ENCODE data around the gene NFE2L2. TPM values are rescaled to one million over a fixed set of nuclear protein-coding genes. Genes with fewer than 3 reads are reported as not detected.
"Not testable (repeated sequence)": the region's sequence is repeated elsewhere in the genome, so short reads cannot be mapped to it uniquely, and the experiment has no call there.

Gene NFE2L2
- total and polyA plus RNA-seq, 4 donors: 83.4 to 131 (median 102) TPM

DNA sequence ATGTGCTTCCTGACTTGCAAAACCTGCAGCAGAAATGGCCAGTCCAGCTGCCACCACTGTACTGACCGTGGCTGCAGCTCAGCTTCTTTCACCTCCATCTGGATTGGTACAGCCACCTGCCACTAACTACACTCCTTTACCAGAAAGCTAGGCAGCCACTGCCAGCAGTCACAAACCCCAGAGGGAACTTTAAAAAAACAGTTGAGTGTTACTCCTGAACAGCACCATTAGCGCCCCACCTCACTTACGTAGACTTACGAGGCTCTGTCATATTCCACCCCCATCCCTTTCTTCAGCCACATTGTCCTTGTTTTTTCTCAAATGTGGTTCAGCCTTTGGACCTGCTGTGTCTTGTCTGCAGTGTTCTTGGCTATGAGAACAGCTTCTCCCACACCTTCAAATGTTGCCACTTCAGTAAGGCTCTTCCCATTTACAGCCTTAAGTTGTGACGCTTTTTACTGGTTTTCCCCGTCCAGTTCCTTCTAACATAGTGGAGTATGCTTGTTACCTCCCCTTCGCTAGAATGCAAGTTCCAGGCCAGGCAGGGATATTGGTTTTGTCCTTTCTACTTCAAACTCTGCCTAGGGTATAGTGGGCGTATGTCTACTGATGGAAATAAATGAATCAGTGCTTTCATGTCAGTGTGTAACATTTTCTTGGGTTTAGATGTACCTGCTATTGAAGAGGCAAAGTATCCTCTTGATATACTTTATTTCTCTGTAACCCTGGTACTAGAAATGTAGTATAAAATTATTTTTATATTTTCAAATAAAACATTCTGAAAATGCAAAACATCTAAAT, 34.9 kb downstream of the NFE2L2 start:
- intact Hi-C loops (cut with DNase I): no loop called here

DNA sequence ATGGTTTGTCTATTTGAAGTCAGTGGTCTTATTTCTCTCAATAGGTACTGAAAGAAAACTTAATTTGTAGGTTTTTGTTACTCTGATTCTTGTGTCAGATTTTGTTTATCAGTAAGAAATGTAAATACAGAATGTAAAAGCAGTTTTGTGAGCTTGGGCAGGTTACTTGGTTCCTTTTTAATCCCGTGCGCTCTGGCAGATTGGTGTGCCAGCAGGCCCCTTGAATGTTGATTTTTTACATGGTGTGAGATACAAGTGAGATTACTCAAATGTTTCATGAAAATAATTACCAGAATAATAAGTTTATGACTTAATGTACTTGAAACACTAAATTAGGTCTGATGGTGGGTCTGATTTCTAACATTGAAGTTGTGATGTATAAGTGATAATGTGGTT, 38.6 kb downstream of the NFE2L2 start:
- Histone ChIP-seq H3K4me1 (ENCODE audit: control insufficient read depth in 1 of 2, insufficient read depth in 2 of 2, low read length in 2 of 2) (no peaks in the 10 kb centered on the region), H3K9me3 (ENCODE audit: control insufficient read depth, low read length) (no peaks in the 10 kb centered on the region), H3K27me3 (ENCODE audit: control insufficient read depth in 1 of 2, insufficient read depth in 2 of 2, low read length in 1 of 2) (no peaks in the 10 kb centered on the region), H3K36me3 (ENCODE audit: control insufficient read depth in 1 of 2, insufficient read depth in 2 of 2, low read length in 1 of 2) (peaks cover 4 to 9% of the 10 kb centered on the region in 2 donors), H3K4me3 (ENCODE audit: low read length in 2 of 2) (no peak overlapping the region), H3K27ac (ENCODE audit: low read depth in 1 of 2, low read length in 2 of 2) (no peak overlapping the region)
- intact Hi-C loops (cut with DNase I): no loop called here
- no peak for ATAC-seq (ENCODE audit: low FRiP score)
- DNase-seq: no peak
- WGBS, 2 donors: 44 to 53% methylated on average over 2 of the region's 2 CpGs

More for the DNA sequence above, 34.9 kb downstream of the NFE2L2 start:
- ATAC-seq (ENCODE audit: low FRiP score) (no peak), DNase-seq (no peak)
- WGBS, 2 donors: 85 to 86% methylated on average over 8 of the region's 8 CpGs
- no peaks in the 10 kb centered on the region for H3K27me3 ChIP-seq (ENCODE audit: control insufficient read depth in 1 of 2, insufficient read depth in 2 of 2, low read length in 1 of 2)
- H3K27ac ChIP-seq (ENCODE audit: low read depth in 1 of 2, low read length in 2 of 2): peak overlapping the region in 1 of 2 donors; percentile 33
- peaks cover 2 to 5% of the 10 kb centered on the region in 2 donors for H3K4me1 ChIP-seq (ENCODE audit: control insufficient read depth in 1 of 2, insufficient read depth in 2 of 2, low read length in 2 of 2)
- no peak overlapping the region for H3K4me3 ChIP-seq (ENCODE audit: low read length in 2 of 2)
- no peaks in the 10 kb centered on the region for H3K9me3 ChIP-seq (ENCODE audit: control insufficient read depth, low read length)
- H3K36me3 ChIP-seq (ENCODE audit: control insufficient read depth in 1 of 2, insufficient read depth in 2 of 2, low read length in 1 of 2): peaks cover 6 to 9% of the 10 kb centered on the region in 2 donors

DNA sequence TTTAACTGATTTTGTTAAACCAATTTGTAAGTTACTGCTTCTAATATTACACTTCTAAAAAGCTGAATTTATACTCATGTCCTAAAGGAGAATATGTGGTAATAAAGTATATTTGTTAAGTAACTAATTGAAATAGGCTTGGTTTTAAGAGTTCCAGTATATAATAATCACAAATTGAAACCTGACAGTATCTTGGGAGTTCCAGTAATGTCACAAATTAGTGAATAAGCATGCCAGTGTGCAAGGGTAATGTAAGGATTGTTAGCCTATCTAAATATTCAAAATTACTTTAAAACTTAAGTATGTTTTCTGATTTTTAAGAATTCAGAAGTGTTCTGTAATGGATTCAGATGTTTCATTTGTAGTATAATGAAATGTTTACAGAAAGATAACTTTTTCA, 41.1 kb downstream of the NFE2L2 start:
- H3K36me3 ChIP-seq (ENCODE audit: control insufficient read depth in 1 of 2, insufficient read depth in 2 of 2, low read length in 1 of 2); H3K4me3 ChIP-seq (ENCODE audit: low read length in 2 of 2); ATAC-seq (ENCODE audit: low FRiP score); intact Hi-C loops (cut with DNase I); DNase-seq; H3K4me1 ChIP-seq (ENCODE audit: control insufficient read depth in 1 of 2, insufficient read depth in 2 of 2, low read length in 2 of 2); H3K9me3 ChIP-seq (ENCODE audit: control insufficient read depth, low read length); H3K27ac ChIP-seq (ENCODE audit: low read depth in 1 of 2, low read length in 2 of 2); H3K27me3 ChIP-seq (ENCODE audit: control insufficient read depth in 1 of 2, insufficient read depth in 2 of 2, low read length in 1 of 2): not testable (repeated sequence)

DNA sequence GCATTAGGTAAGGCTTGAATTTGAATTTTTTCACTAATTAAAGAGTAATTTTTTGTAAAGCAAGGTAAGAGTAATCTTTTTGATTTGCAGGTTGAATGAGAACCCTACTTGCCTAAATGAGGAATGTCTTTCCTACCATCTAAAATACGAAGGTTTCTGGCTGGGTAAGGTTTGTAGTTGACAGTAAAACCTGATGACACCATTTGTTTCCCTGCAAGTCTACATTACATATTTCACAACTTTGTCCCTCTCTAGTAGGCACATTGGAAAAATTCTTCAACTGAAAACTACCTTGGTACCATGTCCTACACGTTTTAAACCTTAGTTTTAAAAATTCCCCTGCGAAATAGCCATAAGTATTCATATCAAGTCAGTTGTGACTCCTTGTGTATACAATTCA, 42.6 kb downstream of the NFE2L2 start:
- Histone ChIP-seq H3K4me3 (ENCODE audit: low read length in 2 of 2) (no peak overlapping the region), H3K27ac (ENCODE audit: low read depth in 1 of 2, low read length in 2 of 2) (no peak overlapping the region), H3K4me1 (ENCODE audit: control insufficient read depth in 1 of 2, insufficient read depth in 2 of 2, low read length in 2 of 2) (no peaks in the 10 kb centered on the region), H3K36me3 (ENCODE audit: control insufficient read depth in 1 of 2, insufficient read depth in 2 of 2, low read length in 1 of 2) (peaks cover 0 to 4% of the 10 kb centered on the region in 2 donors), H3K9me3 (ENCODE audit: control insufficient read depth, low read length) (no peaks in the 10 kb centered on the region), H3K27me3 (ENCODE audit: control insufficient read depth in 1 of 2, insufficient read depth in 2 of 2, low read length in 1 of 2) (no peaks in the 10 kb centered on the region)
- WGBS, 2 donors: 69 to 71% methylated on average over 3 of the region's 3 CpGs
- intact Hi-C loops (cut with DNase I): no loop called here
- no peak for DNase-seq
- no peak for ATAC-seq (ENCODE audit: low FRiP score)

DNA sequence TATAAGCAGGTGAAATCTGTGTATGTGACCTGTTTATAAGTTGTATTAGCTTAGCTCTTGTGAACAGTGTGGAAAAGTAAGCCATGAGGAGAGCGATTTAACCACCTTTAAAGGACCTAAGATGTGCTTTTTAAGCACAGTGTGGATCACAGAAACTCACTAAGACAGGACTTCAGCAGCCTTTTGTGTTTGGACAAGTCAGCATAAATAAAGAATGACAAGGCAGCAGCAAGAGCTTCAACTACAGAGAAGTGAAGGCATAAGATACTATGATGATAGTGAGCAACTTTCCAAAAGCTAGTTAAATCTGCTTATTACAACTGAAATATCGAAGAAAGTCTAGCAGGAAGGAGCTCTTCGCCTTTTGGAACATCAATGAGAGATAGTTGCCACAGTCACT, 43.0 kb downstream of the NFE2L2 start:
- ATAC-seq (ENCODE audit: low FRiP score) (no peak), DNase-seq (no peak)
- Histone ChIP-seq H3K4me3 (ENCODE audit: low read length in 2 of 2) (no peak overlapping the region), H3K36me3 (ENCODE audit: control insufficient read depth in 1 of 2, insufficient read depth in 2 of 2, low read length in 1 of 2) (peaks cover 0 to 4% of the 10 kb centered on the region in 2 donors), H3K27me3 (ENCODE audit: control insufficient read depth in 1 of 2, insufficient read depth in 2 of 2, low read length in 1 of 2) (no peaks in the 10 kb centered on the region), H3K4me1 (ENCODE audit: control insufficient read depth in 1 of 2, insufficient read depth in 2 of 2, low read length in 2 of 2) (no peaks in the 10 kb centered on the region), H3K27ac (ENCODE audit: low read depth in 1 of 2, low read length in 2 of 2) (no peak overlapping the region), H3K9me3 (ENCODE audit: control insufficient read depth, low read length) (no peaks in the 10 kb centered on the region)
- intact Hi-C loops (cut with DNase I): no loop called here
- 88 to 89% methylated on average over 3 of the region's 3 CpGs for WGBS, 2 donors

DNA sequence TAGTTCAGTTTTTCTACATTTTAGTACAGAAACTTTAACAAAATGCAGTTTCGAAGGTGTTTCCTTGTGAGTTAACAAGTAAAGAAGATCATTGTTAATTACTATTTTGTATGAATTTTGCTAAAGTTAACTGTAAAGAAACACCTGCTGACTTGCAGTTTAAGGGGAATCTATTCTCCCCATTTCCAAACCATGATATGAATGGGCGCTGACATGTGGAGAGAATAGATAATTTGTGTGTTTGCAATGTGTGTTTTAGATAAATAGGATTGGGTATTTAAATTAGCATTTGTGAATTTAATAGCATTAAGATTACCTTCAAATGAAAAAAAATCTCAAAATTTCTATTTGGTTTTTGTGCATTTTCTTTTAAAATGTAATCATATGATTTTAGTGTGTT, 44.7 kb downstream of the NFE2L2 start:
- intact Hi-C loops (cut with DNase I); DNase-seq; H3K27ac ChIP-seq (ENCODE audit: low read depth in 1 of 2, low read length in 2 of 2); H3K4me3 ChIP-seq (ENCODE audit: low read length in 2 of 2); H3K27me3 ChIP-seq (ENCODE audit: control insufficient read depth in 1 of 2, insufficient read depth in 2 of 2, low read length in 1 of 2); H3K4me1 ChIP-seq (ENCODE audit: control insufficient read depth in 1 of 2, insufficient read depth in 2 of 2, low read length in 2 of 2); H3K36me3 ChIP-seq (ENCODE audit: control insufficient read depth in 1 of 2, insufficient read depth in 2 of 2, low read length in 1 of 2); H3K9me3 ChIP-seq (ENCODE audit: control insufficient read depth, low read length); ATAC-seq (ENCODE audit: low FRiP score): not testable (repeated sequence)
- 94% methylated on average over 2 of the region's 2 CpGs for WGBS, 2 donors

DNA sequence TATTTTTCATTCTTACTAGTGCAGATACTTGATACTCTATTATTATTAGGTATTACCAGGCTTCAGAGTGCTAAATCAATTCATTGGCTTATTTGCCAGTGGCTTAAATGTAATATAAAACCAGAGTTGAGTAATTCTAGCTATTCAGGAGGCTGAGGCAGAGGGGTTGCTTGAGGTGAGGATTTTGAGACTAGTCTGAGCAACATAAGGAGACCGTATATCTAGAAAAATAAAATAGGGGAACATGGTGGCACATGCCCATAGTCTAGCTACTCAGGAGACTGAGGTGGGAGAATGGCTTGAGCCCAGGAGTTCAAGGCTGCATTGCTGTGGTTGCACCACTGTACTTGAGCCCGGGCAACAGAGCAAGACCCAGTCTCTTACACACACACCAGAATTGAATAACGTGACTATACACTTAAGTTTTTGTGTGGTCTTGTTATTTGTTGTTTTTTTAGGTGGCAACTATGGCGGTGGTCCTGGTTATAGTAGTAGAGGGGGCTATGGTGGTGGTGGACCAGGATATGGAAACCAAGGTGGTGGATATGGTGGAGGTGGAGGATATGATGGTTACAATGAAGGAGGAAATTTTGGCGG, 47.2 kb downstream of the NFE2L2 start:
- Histone ChIP-seq H3K4me3 (ENCODE audit: low read length in 2 of 2) (no peak overlapping the region), H3K27me3 (ENCODE audit: control insufficient read depth in 1 of 2, insufficient read depth in 2 of 2, low read length in 1 of 2) (no peaks in the 10 kb centered on the region), H3K9me3 (ENCODE audit: control insufficient read depth, low read length) (no peaks in the 10 kb centered on the region), H3K4me1 (ENCODE audit: control insufficient read depth in 1 of 2, insufficient read depth in 2 of 2, low read length in 2 of 2) (peaks cover 0 to 2% of the 10 kb centered on the region in 2 donors), H3K36me3 (ENCODE audit: control insufficient read depth in 1 of 2, insufficient read depth in 2 of 2, low read length in 1 of 2) (peaks cover 0 to 4% of the 10 kb centered on the region in 2 donors), H3K27ac (ENCODE audit: low read depth in 1 of 2, low read length in 2 of 2) (no peak overlapping the region)
- intact Hi-C loops (cut with DNase I): no loop called here
- WGBS, 2 donors: 78 to 79% methylated on average over 5 of the region's 5 CpGs
- DNase-seq (no peak), ATAC-seq (ENCODE audit: low FRiP score) (no peak)

DNA sequence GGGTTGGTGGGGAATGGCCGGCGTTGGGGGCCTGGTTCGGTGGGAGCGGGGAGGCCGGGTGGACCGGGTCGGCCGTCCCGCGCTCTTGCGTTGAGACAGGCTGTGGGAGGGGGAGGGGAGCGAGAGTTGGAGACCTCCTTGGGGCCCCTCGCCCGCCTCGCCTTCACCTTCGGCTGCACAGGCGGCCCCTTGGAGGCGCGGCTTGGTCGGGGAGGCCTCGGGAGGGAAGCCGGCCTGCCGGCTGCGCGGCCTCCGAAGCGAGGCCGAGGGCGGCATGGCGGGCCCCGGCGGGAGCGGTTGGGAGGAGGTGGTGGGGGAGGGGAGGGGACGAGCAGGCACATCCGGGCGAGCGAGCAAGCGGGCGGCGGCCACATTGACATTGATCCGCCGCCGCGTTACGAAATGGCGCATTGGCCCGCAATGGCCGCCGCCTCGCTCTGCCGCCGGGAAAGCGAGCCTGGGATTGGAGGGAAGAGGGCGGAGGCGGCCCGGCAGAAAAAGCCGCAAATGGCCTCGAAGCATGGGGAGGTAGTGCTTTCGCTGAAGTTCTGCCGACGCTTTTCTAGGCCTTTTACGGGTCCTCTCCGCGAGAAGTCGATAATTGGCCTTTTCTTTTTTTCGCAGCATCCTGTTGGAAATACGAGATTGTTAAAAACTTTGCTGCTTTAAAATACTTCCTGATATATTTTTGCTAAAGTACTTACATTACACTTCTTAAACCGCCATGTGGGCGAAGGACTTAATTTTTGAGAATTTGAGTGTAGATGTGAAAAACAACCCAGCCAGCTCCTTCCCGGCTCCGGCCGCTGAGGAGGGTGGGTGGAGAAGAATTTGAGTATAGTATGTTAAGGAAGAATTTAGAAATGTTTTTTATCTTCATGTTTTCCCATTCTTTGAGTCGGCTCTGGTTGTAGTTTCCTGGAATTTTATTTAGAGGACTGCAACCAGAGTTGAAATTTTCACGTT, 51.4 kb downstream of the NFE2L2 start:
- Histone ChIP-seq H3K27ac (ENCODE audit: low read depth in 1 of 2, low read length in 2 of 2) (peak overlapping the region; percentile 92 to 99), H3K9me3 (ENCODE audit: control insufficient read depth, low read length) (no peaks in the 10 kb centered on the region), H3K27me3 (ENCODE audit: control insufficient read depth in 1 of 2, insufficient read depth in 2 of 2, low read length in 1 of 2) (no peaks in the 10 kb centered on the region), H3K4me1 (ENCODE audit: control insufficient read depth in 1 of 2, insufficient read depth in 2 of 2, low read length in 2 of 2) (peaks cover 0 to 2% of the 10 kb centered on the region in 2 donors), H3K4me3 (ENCODE audit: low read length in 2 of 2) (peak overlapping the region; percentile 79 to 82), H3K36me3 (ENCODE audit: control insufficient read depth in 1 of 2, insufficient read depth in 2 of 2, low read length in 1 of 2) (peaks cover 0 to 2% of the 10 kb centered on the region in 2 donors)
- intact Hi-C loops (cut with DNase I): loop anchor here (1.0 to 5.0 kb wide), 5 partner anchors 41 to 339 kb away; partner anchors contain the start of gene NFE2L2 (in 1 of the 2)
- whole genome bisulfite sequencing, 2 donors: 0 to 1% methylated on average over 52 to 74 of the region's 74 CpGs
- ATAC-seq (ENCODE audit: low FRiP score) (peak; percentile 92), DNase-seq (peak; percentile 96 to 98)

Data from aorta (tissue), 5 donors.